Measurements from ENCODE around the gene PSAPL1.
"Not testable (repeated sequence)": the region's sequence is repeated elsewhere in the genome, so short reads cannot be mapped to it uniquely, and the experiment has no call there.

PSAPL1 gene

DNA sequence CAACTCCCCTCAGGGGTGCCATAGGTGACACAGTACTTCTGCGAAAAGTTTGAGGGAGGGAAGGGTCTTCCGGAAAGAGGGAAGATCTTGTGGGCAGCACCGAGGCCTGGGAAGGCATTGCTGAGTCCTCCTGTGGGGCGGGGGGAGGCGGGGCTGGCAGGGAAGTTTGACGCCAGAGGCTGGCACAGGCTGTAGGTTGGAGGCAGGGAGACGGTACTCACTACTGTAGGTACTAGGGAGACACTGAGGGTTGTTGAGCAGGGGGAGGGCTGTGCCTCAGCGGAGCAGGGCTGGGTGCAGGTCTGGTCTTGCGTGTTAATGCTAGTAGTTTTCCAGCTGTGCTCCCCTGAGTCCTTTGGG lies 23.3 kb upstream of the PSAPL1 start:
- DNase-seq = no peak

DNA sequence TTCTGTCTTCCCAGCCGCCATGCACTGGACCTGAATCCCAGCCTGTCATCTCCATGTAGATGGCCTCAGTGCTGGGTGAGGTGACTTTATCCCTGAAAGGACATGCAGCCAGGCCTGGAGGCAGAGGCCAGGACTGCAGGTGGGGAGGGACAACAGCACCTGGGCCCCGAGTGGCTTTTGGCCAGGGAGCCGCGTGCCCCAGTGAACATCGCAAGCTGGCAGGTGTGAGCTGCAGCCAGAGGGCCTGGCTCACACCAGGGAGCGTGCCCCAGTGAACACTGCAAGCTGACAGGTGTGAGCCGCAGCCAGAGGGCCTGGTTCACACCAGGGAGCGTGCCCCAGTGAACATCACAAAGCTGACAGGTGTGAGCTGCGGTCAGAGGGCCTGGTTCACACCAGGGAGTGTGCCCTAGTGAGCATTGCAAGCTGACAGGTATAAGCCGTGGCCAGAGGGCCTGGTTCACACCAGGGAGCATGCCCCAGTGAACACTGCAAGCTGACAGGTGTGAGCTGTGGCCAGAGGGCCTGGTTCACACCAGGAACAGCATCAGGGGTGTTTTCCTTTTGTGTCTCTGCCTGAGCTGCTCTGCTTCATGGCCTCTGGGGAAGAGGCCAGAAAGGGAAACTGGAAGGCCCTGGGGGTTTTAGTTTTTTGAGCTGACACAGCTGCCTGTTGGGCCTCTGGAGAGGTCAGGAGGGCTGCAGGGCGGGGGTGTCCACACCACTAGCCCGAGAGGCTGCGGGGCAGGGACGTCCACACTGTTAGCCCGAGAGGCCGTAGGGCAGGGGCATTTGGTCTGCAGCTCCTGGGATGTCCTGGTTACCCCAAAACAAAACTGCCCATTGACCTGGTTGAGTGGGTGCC lies 22.7 kb upstream of the PSAPL1 start:
- DNase-seq = no peak

DNA sequence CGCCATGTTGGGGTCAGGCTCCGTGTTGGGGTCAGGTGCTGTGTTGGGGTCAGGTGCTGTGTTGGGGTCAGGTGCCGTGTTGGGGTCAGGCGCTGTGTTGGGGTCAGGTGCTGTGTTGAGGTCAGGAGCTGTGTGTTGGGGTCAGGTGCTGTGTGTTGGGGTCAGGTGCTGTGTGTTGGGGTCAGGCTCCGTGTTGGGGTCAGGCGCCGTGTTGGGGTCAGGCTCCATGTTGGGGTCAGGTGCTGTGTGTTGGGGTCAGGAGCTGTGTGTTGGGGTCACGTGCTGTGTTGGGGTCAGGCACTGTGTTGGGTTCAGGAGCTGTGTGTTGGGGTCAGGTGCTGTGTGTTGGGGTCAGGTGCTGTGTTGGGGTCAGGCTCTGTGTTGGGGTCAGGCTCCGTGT lies 18.1 kb upstream of the PSAPL1 start:
- not testable (repeated sequence) for DNase-seq

DNA sequence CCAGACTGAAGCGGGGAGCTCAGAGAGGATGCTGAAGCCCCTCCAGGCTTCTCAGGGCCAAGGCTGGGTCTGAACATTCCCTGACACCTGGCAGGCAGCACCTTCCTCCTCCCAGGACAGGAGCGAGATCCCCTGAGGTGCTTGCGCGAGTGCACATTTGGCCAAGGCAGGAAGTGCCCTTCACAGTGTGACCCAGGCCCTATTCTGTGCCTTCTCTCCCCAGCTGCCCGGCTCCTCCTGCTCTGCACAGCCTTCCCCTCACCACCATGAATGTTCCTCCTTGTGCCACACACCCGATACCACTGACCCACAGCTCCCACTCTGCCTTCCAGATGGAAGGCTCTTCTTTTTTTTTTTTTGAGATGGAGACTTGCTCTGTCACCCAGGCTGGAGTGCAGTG lies 17.1 kb upstream of the PSAPL1 start:
- no peak for DNase-seq

DNA sequence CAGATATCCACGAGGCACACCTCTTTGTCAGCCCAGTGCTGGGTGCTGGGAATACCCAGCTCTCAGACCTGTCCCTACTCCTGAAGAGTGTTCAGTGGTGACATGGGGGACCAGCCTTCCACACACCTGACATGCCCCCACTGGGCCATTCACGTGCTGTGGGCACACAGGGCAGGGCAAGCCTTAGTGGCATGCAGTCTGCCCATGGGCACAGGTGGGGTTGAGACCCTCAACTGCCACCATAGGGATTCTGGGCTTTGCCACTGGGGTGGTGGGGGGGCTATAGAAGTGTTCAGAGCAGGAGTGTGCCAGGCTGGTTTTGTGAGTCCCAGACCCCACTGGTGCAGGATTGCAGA lies 16.7 kb upstream of the PSAPL1 start:
- DNase-seq = no peak

DNA sequence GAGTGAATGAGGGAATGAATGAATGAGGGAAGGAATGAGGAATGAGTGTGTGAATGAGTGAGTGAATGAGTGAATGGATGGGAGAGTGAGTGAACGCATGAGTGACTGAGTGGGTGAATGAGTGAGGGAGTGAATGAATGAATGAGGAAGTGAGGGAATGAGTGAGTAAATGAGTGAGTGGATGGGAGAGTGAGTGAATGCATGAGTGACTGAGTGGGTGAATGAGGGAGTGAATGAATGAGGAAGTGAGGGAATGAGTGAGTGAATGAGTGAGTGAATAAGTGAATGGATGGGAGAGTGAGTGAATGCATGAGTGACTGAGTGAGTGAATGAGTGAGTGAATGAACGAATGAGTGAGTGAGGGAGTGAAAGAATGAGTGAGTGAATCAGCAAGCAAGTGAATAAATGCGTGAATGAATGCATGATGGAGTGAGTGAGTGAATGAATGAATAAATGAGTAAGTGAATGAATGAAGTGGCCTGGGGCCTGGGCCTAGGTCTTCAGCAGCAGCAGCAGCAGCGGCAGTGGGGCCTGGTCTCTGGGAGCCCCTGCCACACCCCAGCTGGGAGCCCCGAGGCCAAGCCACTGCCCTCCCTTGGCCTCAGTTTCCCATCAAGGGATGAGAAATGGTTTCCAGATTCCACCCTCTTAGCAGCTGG lies 16.2 kb upstream of the PSAPL1 start:
- DNase-seq = no peak

DNA sequence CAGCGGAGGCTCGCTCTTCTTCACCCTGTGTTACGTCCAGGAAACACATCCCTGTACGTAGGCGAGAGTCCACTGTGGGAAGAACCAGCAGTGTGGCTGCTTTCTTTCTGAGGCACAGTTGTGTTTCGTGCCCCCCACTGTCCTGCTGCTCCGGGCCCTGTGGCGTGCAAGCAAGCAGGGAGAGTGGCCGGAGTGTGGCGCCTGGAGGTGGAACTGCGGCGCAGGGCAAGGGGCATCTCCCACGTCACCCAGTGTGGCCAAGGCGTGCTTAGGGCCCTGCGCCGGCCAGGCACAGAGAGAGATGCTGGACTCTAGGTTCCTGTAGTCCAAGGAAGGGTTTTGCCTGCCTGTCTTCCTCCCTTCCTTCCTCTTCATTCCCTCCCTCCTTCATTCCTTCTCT lies 13.3 kb upstream of the PSAPL1 start:
- no peak for DNase-seq

DNA sequence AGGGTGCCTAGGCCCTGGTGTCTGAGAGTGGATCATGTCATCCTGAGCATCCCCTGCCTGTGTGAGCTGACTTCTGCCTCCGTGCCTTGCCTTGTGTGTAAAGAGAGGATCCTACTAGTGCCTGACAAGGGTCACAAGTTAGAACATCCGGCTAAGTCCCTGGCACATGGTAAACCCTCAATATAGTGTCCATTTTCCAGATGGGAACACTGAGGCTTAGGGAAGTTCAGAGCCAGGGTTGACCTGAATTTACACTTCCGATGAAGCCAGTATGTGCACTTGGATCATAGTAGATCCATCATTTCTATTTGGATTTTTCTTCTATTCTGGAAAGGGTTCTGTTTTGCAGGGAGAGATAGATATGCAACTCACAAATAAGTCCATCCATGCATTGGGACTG lies 12.5 kb upstream of the PSAPL1 start:
- DNase-seq = no peak

DNA sequence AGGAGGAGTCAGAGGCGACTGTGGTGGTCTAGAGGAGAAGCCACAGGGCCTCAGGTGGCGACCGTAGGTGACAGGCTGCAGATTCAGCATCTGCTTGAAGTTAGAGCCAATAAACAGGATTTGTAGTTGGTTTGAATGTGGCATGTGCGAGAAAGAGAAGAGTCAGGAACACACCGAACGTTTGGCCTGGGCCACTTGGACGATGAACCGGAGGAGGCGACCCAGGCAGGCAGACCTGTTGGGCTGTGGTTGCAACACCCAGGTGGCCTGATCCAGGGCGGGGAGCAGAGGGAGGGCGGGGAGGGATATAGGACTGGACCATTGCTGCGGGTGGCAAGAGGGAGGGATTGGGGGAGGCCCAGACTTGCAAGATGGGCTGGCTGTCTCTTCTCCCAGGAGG lies 10.0 kb upstream of the PSAPL1 start:
- DNase-seq = no peak

DNA sequence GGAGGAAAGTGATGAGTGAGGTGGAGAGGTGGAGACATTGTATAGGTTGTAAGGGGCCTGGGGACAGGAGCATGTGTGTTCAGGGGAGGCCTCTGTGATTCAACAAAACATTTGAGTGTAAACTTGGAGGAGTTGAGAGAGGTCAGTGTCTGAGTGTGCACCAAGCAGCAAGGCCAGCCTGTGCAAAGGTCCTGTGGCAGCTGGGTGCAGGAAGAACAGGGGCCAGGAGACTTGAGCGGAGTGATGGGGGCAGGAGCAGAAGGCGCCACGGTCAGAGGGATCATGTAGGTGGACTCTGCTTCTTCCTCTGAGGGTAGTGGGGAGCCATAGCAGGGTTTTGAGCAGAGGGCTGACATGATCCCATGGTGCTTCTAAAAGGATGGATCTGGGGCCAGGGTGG lies 9.6 kb upstream of the PSAPL1 start:
- no peak for DNase-seq

DNA sequence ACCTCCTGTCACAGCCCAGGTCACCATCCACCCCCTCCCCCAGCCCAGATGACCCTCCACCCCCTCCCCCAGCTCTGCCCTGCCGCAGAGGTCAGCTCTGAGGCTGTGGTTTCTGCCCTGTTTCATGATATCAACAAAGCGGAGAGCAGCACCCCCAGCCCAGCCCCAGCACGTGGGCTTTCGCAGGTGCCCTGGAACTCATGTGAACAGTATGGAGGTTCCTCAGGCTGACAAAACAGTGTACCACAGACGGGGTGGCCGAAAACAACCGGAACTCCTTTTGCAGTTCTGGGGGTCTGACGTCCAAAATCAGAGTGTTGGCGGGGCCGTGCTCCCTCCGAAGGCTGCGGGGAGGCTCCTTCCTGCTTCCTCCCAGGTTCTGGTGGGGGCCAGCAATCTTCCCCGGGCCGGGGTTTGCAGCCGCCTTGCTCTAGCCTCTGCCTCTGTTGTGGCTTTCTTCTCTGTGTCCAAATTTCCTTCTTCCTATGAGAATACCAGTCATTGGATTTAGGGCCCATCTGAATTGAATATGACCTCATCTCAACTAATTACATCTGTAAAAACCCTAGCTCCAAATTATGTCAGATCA lies 7.9 kb upstream of the PSAPL1 start:
- DNase-seq = no peak

DNA sequence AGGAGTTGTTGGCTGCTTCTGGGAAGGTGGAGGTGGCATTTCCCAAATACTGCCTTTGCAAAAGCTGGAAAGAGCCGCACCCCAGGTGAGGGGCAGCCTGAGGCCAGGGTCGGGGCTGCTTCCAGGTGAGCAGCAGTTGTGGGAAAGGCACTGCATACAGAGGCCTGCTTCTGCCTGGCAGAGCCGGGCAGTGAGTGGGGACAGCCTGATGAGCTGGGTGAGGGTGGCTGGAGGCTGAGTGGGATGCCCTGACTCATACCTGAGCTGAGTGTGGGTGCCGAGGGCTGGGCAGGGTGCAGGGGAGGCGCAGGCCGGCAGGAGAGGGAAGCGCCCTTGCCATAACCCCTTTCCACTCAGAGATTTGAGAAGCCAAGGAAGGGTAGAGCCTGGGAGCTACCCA lies 6.5 kb upstream of the PSAPL1 start:
- no peak for DNase-seq

DNA sequence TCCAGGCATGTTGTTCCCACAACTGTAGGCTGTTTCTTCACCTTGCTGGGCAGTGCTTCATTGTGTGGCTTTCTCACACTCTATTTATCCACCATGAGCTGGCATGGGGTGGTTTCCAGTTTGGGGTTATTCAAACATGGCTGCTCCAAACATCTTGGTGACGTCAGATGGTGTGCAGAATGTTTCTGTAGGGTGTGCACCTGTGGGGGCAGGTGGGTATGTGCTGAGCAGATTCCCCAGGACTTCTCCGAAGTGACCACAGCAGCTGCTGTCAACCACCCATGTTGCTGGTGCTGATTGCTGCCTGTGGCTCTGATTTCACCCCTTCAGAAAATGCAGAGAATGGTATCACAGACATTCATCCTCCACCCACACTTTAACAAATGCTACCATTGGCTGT lies 5.0 kb upstream of the PSAPL1 start:
- no peak for DNase-seq

DNA sequence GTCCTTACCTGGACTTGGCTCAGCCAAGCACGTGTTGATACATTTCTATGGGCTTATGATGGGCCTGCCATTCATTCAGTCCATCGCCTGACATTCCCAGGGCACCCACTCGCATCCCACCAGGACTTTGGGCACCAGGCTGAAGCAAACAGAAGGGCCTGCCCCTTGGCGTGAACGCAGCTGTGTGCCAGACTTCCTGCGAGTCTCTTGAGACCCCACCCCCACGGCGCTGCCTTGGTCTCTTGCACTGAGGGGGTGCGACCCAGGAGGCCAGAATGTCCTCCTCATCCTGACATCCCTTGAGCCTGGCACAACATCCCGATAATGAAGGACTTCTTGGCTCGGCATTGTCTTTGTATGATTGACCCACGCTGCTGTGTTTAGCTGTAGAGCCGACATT lies 1.5 kb upstream of the PSAPL1 start:
- no peak for DNase-seq

DNA sequence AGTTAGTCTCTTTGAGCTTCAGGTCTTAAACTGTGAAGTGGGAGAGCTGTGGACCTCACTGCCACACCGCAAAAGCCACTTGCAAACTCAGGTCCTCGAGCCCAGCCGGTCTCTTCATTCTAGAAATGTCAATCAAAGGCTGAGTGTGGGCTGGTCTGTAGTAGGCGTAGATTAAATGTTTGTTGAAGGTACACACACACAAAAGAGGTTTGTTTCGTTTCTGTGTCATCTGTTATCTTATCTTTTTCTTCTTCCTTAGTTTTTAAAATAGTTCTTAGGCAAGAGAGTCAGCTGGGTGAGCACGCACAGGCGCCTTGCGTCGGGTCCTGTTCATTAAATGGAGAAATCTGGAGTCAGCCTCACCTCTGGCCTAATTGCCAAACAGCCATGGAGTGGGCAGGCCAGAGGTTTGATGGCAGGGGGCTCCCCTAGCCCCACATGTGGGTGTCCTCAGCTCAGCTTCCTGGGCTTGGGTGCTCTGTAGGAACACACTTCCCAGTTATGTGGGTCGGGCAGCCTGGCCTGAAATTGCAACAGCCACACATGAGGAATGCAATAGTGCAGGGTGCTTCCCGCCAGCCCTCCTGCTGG lies 836 bp upstream of the PSAPL1 start:
- no peak for DNase-seq

DNA sequence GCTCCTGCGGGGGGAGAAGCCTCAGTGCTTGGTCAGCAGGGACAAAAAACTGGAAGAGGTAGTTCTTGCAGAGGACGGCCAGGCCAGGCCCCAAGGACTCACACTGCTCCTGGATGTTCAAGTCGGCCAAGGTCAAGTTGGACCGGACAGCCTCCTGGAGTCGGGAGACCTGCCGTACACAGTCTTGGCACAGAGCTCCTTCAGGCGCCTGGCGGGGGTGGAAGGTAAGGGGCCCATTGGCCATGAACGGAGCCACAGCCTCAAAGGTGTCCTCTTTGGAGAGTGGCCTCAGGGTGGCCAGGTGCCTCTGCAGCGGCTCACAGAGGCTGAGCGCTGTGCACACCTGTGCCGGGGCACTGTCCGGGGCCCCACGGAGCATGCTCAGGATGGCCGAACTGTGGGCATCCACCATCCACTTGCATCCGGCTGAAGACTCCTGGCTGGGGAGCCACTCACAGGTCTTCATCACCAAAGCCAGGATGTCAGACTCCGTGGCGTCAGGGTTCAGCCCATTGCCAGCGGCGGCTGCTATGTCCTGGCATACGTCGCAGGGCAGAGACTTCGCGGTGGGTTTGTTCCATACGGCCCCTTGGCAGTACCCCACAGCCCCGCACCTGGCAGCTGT lies 477 bp downstream of the PSAPL1 start:
- no peak for DNase-seq

DNA sequence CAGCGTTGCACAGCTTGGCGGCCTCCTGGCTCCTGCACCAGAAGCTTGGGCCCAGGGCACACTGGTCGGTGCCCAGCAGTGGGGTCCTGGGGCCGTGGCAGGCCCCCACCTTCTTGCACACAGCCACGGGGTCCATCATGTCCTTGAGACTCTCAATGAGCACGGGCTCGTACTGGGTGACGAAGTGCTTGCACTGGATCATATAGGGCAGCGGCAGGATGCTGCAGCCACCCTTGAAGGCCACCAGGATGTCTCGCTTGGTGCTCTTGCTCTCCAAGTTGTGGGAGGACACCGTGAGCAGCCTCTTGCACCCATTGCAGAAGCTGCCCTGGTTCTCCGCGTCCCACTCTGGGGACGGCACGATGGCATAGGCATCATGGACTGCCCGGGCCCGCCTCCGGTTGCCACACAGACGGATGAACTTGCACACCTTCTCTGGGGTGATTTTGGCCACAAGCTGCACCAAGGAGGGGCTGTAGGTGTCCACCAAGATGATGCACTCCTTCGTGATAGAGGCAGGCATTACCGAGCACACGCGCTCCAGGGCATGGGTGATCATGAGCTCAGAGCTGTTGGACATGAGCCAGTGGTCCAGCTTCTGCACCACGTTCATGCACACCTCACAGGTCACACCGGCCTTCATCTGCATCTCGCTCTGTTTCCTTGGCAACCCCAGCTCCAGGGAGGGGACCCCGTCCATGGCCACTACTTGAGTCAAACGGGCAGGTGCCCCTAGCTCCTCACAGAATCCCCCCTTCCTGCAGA lies 1.2 kb downstream of the PSAPL1 start:
- DNase-seq = no peak

DNA sequence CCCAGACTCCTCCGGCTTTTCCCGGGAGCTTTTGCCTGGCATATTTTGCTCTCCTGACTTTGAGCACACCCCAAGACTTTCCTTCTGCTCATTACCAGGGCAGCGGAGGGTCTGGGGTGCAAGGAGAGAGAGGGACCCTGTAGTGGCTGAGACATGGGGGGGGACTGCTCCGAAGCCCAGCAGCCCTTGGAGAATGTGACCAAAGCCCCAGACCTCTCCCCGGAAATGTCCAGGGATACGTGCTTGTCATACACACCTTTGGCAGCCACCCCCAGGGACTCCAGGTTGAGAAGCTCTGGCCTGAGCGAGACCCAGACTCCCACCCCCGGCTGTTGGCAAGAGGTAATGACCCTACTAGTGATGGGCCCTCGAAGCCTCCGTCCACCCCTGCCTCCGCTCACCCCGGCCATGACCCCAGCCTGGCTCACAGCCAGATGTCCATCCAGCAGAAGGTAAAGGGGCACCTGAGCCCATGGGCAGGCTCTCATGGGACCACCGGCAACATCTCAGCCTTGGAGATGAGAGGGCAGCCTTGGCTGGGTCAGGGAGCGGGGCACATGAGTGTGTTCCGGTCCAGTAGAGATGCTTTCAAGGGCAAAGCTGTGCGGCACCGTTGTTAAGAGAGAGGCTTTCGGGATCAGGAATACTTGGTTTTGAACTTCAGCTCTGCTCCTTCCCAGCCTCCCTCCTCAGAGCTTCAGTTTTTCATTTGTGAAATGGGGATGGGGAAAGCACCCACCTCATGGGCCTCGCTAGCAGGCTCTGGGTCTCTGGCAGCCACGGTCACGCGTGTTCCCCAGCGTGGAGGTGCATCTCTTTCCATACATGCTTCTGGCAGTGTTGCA lies 2.0 kb downstream of the PSAPL1 start:
- no peak for DNase-seq

DNA sequence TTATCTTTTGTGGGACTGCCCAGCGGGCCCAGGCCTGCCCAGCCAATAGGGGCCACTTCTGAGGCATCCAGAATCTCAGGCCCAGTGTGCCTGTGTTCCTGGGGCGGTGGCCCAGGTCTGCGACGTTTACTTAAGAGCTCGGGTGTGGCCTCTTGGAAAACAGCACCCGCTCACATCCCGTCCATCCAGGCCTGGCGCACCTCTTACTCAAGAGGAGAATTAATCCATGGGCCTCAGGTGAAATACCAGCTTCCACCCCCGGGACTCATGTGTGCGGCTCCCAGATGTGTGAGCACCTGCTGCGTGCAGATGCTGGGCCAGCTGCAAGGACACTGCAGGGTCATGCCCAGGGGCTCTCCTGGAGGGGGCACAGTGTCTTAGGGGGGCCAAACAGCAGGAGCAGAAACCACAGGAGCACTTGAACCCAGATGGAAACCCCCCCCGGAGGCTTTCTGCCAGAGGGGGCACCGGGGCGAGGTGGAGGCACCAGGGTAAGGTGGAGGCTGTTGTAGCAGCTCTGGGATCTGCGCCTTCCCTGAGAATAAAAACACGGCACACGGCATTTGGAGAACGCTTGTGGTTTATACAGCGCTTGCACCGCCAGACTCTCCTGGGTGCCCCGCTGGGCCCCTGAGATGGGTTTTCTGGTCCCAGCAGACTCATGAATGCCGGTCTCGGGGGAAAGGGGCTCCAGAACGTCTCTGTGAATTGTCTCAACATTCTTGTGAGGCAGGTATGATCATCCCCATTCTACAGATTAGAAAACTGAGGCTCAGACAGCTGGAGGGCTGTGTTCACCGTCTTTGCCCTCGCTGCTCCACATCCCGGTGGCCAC lies 2.8 kb downstream of the PSAPL1 start:
- no peak for DNase-seq

DNA sequence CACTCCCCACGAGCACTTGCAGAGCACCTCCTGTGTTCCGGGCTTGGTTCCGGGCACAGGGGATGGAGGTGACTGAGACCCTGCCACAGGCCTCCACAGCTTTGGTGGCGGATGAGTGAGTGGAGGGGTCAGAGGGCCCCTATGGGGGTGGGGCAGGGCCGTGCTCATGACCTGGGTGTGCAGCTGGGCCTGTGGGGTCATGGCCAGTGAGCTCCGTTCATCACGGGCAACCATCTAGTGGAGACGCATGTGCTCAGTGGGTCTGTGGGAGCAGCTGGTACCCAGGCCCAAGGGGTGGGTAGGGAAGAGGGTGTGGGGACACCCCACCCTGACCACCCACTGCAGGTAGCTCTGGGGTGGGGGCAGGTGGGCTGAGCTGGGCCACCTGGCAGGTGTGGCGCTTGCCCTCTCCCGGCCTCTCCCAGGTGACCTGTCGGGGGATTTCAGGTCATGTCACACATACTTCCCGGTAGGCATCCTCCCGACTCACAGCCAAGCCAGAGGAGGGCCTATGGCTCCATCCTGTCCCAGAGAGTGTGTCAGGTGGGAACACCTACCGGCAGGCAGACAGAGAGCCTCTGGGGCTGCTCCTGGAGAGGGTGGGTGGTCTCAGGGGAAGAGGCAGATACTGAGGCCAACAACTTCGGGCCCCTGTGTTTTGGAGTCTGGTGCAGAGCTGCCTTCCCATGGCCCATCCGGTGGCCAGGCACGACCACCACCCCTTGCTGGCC lies 3.6 kb downstream of the PSAPL1 start:
- no peak for DNase-seq

Measured in C1 segment of cervical spinal cord (tissue), 14 donors.